ENCODE data around the gene KLHL29.
A peak's percentile ranks its signal among the peaks of the same experiment; 100 is the strongest.

KLHL29 gene

GRCh38 chr2:23423062-23423872, 38.3 kb downstream of the KLHL29 start:
- DNase-seq: no peak

GRCh38 chr2:23423873-23424680, 39.1 kb downstream of the KLHL29 start:
- no peak for DNase-seq

- DNase-seq: no peak
These were observed 40.4 kb downstream of the KLHL29 start for GRCh38 chr2:23425338-23425871.

GRCh38 chr2:23425885-23426262, 40.9 kb downstream of the KLHL29 start:
- no peak for DNase-seq

- no peak for DNase-seq
These were observed 41.4 kb downstream of the KLHL29 start for GRCh38 chr2:23426263-23426905.

GRCh38 chr2:23427350-23427749, 42.4 kb downstream of the KLHL29 start:
- no peak for DNase-seq

- no peak for DNase-seq
These were observed 43.0 kb downstream of the KLHL29 start for GRCh38 chr2:23427976-23428375.

- no peak for DNase-seq
These were observed 44.1 kb downstream of the KLHL29 start for GRCh38 chr2:23429036-23429435.

- DNase-seq: no peak
These were observed 45.3 kb downstream of the KLHL29 start for GRCh38 chr2:23430263-23430662.

GRCh38 chr2:23432531-23432930, 47.6 kb downstream of the KLHL29 start:
- DNase-seq: no peak

GRCh38 chr2:23433282-23433681, 48.3 kb downstream of the KLHL29 start:
- DNase-seq: no peak

GRCh38 chr2:23434721-23435121, 49.7 kb downstream of the KLHL29 start:
- no peak for DNase-seq

GRCh38 chr2:23435250-23436035, 50.5 kb downstream of the KLHL29 start:
- no peak for DNase-seq

- no peak for DNase-seq
These were observed 51.5 kb downstream of the KLHL29 start for GRCh38 chr2:23436346-23437098.

- no peak for DNase-seq
These were observed 56.4 kb downstream of the KLHL29 start for GRCh38 chr2:23441414-23441813.

GRCh38 chr2:23445450-23445868, 60.5 kb downstream of the KLHL29 start:
- no peak for DNase-seq

- DNase-seq: no peak
These were observed 61.9 kb downstream of the KLHL29 start for GRCh38 chr2:23446916-23447315.

GRCh38 chr2:23447405-23447804, 62.4 kb downstream of the KLHL29 start:
- DNase-seq: no peak

- no peak for DNase-seq
These were observed 63.9 kb downstream of the KLHL29 start for GRCh38 chr2:23448906-23449305.

- no peak for DNase-seq
These were observed 64.4 kb downstream of the KLHL29 start for GRCh38 chr2:23449413-23449812.

GRCh38 chr2:23449831-23450331, 64.9 kb downstream of the KLHL29 start:
- DNase-seq: no peak

- DNase-seq: peak; percentile 7
These were observed 67.4 kb downstream of the KLHL29 start for GRCh38 chr2:23452372-23452771.

Data from NCI-H1694 treated with DMSO at 0.1 percent for 48 hours (cell line).